Posterior vena cava (tissue), 2 donors: ENCODE measurements around the gene LNPEP. TPM values are rescaled to one million over a fixed set of nuclear protein-coding genes. Genes with fewer than 3 reads are reported as not detected.

Experiments
- DNase-seq: peaks from one replicate; pipeline ENCODE4 v3.0.0-alpha.2; 2020; ENCODE audit warnings: low spot score
- intact Hi-C, 2 donors: fragments of 100-400 bp; cut with DNase I; formaldehyde crosslinking; loops; one replicate each; pipeline versions ENCODE4 v1.14.1 to v1.14.2; 2022 to 2023
- total RNA-seq, 2 donors: library from RNA; stranded (reverse); fragmentation: NEBNext Ultra II Directional; extraction: Animal tissue kit (Norgen Biotek cat#: 25700); gene quantifications; one replicate each; pipeline ENCODE4 v1.2.1, GENCODE V29; 2021
- donor health status: DM: yes; HTN: yes; CAD: no.
- donor health status: DM: yes; HTN: yes; CAD: no.

Gene LNPEP
- total RNA-seq, 2 donors from 2014 or later: 50.9 to 52.4 TPM

GRCh38 chr5:97026721-97027120 lies 90.8 kb downstream of the LNPEP start:
- DNase-seq: no peak
- intact Hi-C loops: no loop called here

DNA sequence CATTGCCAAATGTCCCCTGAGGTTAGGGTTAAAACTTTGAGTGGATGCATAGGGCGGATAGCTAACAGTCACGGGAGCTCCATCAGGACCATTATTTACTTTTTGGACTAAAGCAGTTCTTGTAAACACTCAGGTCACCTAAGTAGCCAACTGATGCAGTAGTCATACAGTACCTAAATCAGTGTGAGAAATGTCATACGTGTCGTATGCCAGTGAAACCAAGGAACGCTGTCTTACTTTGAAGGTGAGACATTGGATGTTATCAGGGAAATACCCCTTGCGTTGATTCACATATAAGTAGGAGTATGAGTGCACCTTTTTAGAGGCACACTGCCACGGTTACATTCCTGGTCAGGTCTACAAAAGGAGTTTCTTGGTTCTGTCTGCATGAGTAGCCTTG lies 101.9 kb downstream of the LNPEP start:
- intact Hi-C loops: no loop called here
- DNase-seq: no peak

DNA sequence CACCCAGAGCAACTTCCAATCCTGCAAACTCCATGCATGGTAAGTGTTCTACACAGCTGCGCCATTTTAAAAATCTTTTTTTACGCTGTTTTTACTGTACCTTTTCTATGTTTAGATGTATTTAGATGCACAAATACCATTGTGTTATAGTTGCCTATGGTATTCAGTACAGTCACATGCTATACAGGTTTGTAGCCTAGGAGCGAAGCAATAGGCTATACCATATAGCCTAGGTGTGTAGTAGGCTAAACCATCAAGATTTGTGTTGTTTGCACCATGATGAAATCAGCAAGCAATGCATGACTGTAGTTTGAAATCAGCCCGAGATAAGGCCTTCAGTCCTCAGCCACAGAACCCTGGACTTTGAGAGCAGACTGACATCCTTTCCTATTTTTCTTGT lies 105.4 kb downstream of the LNPEP start:
- intact Hi-C loops: loop anchor here in 1 of 2 donors (5.0 kb wide), 1 partner anchor 1901 kb away; no protein-coding TSS in a partner anchor
- no peak for DNase-seq

- no peak for DNase-seq
- intact Hi-C loops: loop anchor here in 1 of 2 donors (5.0 kb wide), 1 partner anchor 1899 kb away; no protein-coding TSS in a partner anchor
Observed at GRCh38 chr5:97042996-97043395, 107.1 kb downstream of the LNPEP start.

DNA sequence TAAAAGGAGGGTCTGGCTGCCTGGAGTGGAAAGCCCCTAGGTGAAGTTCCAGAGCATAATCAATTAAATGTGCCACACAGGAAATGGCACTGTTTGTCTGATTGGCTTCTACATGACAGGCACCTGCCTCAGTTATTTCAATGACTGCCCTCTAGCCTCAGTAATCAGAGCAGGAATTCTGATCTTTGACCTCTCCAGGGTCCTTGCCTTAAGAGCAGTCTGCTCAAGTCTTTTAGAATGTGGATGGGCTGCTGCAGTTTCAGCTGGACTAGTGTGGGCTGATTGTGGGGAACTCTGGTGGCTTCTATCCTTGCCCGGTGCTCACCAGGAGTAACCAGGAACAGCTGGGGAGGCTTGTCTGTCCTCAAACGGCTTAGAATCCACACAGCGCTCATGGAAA lies 107.6 kb downstream of the LNPEP start:
- intact Hi-C loops: loop anchor here in 1 of 2 donors (5.0 kb wide), 1 partner anchor 1899 kb away; no protein-coding TSS in a partner anchor
- DNase-seq: no peak

DNA sequence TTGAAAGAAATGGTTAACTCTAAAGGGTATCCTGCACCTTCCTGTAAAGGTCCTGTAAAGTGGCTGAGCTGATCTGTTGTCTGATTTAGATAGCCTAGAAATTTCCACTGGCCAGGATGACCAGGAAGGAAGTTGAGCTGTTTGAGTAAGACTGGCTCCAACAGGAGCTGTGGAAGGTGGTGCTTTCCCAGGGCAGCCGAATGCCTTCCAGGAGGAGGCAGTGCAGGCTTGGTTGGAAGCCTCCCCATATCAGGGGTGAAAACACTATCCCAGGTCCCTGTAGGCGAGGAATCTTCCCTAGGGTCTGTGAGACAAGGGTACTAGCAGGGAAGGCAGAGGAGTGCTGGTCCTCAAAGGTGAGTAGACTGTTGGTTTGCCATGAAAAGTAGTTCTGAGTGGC lies 108.2 kb downstream of the LNPEP start:
- DNase-seq: no peak
- intact Hi-C loops: loop anchor here in 1 of 2 donors (5.0 kb wide), 1 partner anchor 1898 kb away; no protein-coding TSS in a partner anchor

DNA sequence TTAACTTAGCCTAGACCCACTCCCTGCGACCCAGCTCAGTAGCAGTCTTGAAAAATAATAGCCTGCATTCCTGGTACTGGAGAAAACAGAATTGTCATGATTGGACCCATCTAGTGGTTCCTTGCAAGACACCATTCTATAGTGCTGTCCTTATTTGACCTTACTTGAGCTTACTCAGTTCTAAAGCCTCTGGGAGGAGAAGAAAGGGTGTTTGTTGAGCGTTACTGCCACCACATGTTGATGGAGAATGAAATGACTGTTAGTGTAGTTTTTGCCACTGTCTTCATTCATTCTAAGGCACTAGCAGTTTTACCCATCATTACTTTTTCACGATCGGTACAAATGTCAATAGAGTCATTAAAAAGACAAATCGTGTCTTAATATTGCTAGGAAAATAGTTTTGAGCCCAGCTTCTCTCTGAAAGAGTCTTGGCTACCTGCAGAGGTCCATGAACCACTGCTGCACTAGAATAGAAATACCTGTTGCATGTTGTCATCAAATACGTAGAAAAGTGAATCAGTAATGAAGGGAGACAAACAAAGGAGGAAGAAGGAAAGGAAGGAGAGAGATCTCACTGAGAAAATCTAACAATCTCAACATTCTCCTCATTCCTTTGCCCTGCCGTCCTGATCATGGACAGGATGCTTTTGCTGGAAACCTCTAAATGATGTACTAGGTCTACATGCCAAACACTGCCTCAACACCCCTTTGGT lies 110.5 kb downstream of the LNPEP start:
- intact Hi-C loops: no loop called here

GRCh38 chr5:97047076-97047475 lies 111.2 kb downstream of the LNPEP start:
- DNase-seq: no peak
- intact Hi-C loops: no loop called here

More for the DNA sequence above, 110.5 kb downstream of the LNPEP start:
- no peak for DNase-seq

DNA sequence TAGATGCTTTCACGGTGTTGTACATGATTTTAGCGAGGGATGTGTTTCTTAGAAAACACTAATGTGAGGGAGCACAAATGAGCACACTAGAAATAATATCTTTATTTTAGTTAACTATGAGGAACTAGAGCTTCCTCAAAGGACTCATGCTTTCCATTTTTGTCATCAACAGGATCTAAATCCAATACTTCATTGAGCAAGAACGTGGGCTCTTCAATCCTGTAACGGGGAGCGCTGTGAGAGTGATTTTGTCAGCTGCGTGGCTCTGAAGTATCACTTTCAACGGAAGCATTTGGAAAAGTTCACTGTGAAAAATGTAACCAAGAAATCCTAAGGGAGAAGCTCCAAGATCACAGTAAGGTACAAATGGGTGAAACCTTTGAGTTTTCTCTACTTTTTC lies 113.3 kb downstream of the LNPEP start:
- intact Hi-C loops: no loop called here
- DNase-seq: no peak

DNA sequence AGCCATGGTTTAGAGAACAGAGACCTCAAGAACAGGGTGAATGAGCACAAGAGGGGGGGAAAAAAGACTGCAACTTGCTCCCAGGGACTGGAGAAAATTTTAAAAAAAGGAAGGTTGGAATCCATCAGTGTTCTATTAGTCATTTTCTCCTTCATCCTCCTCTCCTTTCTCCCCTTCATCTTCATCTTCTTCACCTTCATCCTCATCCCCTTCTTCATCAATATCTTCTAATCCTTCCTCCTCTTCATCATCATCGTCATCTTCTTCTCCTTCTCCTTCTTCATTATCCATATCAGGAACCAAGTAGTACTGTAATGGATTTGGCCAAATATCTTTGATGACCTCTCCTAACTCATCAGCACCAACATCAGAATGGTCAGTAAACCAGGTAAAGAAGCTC lies 120.4 kb downstream of the LNPEP start:
- intact Hi-C loops: no loop called here
- DNase-seq: no peak

DNA sequence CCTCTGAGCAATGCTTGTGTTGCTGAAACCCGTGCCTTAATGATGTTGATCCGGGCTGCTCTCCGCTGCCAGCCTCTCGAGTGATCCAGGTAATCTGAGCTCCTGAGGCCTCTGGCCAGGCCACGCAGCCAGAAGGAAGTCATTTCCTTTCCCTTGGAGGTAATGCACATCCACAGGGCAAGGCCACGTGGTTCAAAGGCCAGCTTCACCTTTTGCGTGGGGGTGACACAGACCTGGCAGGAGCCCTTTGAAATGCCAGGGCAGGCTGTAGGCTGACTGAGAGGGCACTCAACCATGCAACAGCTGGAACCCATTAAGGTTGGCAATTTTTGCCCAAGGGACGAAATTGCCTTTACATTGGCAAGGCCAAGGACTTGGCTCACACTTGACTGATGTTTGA lies 126.2 kb downstream of the LNPEP start:
- DNase-seq: no peak
- intact Hi-C loops: no loop called here

- no peak for DNase-seq
- intact Hi-C loops: loop anchor here in 1 of 2 donors (1.0 kb wide), 1 partner anchor 39 kb away; no protein-coding TSS in a partner anchor
Observed at GRCh38 chr5:97063251-97063650, 127.4 kb downstream of the LNPEP start.

DNA sequence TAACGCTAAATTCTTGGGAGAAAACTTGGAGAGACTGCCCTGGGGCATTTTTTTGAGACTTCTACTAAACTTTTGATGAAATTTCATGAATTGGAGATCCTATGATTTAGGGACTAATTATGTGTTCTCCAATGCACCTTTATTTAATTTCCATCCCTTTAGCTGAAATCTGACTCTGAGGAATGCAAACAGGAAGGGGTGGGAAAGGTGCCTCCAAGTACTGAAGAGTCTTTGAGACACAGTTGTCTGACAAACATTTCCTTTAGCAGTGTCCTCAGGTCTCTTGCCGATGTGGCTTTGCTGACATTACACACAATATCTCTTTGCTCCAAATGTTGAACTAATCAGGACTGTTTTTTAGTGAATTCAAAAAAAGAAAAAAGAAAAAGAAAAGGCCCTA lies 129.6 kb downstream of the LNPEP start:
- no peak for DNase-seq
- intact Hi-C loops: no loop called here

DNA sequence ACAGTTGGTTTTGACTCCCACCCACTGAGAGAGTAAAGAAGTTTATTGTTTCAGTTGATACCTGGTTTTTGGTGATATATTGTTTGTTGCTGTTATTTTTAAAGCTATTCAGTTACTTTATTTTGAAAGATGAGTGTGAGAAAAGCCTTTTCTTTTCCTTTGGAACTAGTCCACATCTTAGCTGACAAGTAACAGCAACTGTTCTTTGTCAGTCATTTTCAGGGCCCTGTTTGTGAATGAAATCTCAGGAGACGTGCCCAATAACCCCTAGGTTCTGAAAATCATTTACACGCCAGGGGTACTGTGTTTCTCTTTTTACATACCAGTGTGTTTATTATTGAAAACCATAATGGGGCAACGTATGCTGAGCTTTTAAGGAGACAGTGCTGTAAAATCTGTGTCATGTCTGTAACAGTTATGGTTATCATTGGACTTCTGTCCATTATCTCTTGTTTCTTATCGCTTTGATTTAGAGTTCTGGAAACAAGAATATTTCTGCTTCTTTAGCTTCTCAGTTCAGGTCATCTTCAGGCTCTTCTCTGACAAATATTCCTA lies 131.5 kb downstream of the LNPEP start:
- intact Hi-C loops: no loop called here
- no peak for DNase-seq

GRCh38 chr5:97070234-97070633 lies 134.4 kb downstream of the LNPEP start:
- DNase-seq: no peak
- intact Hi-C loops: no loop called here

- DNase-seq: no peak
- intact Hi-C loops: no loop called here
Observed at GRCh38 chr5:97071101-97071500, 135.2 kb downstream of the LNPEP start.

GRCh38 chr5:97071993-97072392 lies 136.1 kb downstream of the LNPEP start:
- DNase-seq: no peak
- intact Hi-C loops: no loop called here

GRCh38 chr5:97072696-97073095 lies 136.8 kb downstream of the LNPEP start:
- intact Hi-C loops: no loop called here
- DNase-seq: no peak

DNA sequence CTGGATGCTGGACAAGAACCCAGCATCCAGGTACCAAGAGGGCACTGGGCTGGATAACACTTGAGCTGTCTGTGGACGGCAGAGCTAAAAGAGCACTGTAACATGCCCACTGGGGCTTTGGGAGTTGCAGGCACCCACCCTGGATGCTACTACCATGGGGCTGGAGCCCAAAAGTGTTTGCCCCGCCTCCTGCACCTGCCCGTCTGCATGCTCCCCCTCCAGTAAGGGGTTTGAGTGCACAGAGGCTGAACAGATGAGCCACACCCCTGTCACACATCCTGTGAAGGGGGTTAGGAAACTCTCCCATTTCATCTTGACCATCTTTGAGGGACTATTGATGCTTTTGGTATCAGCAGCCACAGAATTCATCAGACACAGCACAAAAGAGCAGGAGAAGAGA lies 137.5 kb downstream of the LNPEP start:
- DNase-seq: no peak
- intact Hi-C loops: no loop called here

DNA sequence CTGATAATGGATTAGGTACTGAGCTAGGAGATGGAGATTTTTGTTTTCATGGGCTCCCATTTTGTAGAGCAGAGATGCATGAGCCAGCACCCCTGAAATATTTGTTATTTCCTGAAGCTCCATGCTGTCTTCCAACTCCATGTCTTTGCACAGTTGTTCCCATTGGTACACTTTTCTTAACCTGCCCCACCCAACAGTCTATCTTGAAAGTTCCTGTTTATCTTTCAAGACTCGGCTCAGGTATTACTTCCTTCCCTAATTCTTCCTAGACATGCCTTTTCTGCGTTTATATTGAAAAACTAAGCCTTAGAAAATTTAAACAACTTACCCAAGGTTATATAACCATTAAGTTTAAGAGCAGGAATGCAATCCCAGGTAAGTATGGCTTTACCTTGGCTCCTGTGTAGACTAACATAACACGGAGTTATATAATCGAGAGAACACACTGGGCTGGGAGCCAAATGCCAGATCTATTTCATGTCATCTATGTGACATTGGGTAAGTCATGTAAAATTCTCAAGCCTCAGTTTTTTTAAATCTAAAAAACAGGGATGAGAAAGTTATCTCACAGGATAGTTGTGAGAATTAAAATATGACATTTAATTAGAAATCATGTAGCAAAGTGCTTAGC lies 139.1 kb downstream of the LNPEP start:
- intact Hi-C loops: no loop called here
- DNase-seq: no peak

GRCh38 chr5:97075649-97076048 lies 139.8 kb downstream of the LNPEP start:
- DNase-seq: no peak
- intact Hi-C loops: no loop called here
